Calu3 (cell line): ENCODE data around the gene SETBP1. TPM values are rescaled to one million over a fixed set of nuclear protein-coding genes. Genes with fewer than 3 reads are reported as not detected.

Experiments
- BruUV-seq: library from RNA; stranded (reverse); fragments of 400-500 nt; replicated peaks from 2 replicates; lab custom pipeline; 2021; lab: Mats Ljungman, UMichigan
- CTCF ChIA-PET: fragments of 300-600 bp; sonication (Branson Sonifier 250); formaldehyde crosslinking; loops from one replicate; lab custom pipeline; 2022; ENCODE audit warnings: antibody characterized with exemption; lab: Charles Lee
- DNase-seq: peaks from one replicate; pipeline ENCODE4 v3.0.0; 2022
- H3K27ac Mint-ChIP-seq: one replicate; pipeline ENCODE4 v1.8.0; 2022; ENCODE audit warnings: mixed read lengths; ENCODE audit not compliant: unreplicated experiment
- H3K27me3 Mint-ChIP-seq: one replicate; pipeline ENCODE4 v1.8.0; 2022; ENCODE audit warnings: mixed read lengths; ENCODE audit not compliant: unreplicated experiment
- H3K36me3 Mint-ChIP-seq: one replicate; pipeline ENCODE4 v1.8.0; 2022; ENCODE audit warnings: mild to moderate bottlenecking, moderate library complexity, mixed read lengths; ENCODE audit not compliant: insufficient read depth, unreplicated experiment
- H3K4me1 Mint-ChIP-seq: one replicate; pipeline ENCODE4 v1.8.0; 2022; ENCODE audit warnings: mild to moderate bottlenecking, low read depth, mixed read lengths; ENCODE audit not compliant: unreplicated experiment
- H3K4me3 Mint-ChIP-seq: one replicate; pipeline ENCODE4 v1.8.0; 2022; ENCODE audit warnings: mild to moderate bottlenecking, low read depth, moderate library complexity, mixed read lengths; ENCODE audit not compliant: unreplicated experiment
- H3K9me3 Mint-ChIP-seq: one replicate; pipeline ENCODE4 v1.8.0; 2022; ENCODE audit warnings: low read depth, mixed read lengths; ENCODE audit not compliant: unreplicated experiment
- intact Hi-C: fragments of 100-400 bp; cut with micrococcal nuclease; formaldehyde crosslinking; loops from one replicate; pipeline ENCODE4 v1.10.0; 2022; ENCODE audit not compliant: unreplicated experiment
- total RNA-seq: library from RNA; stranded (reverse); gene quantifications from 2 replicates; pipeline ENCODE4 v1.2.3, GENCODE V29; 2022
- TF ChIP-seq, protein P1 (sequence below): fragments of 200-600 bp; IDR thresholded peaks from one replicate; pipeline ENCODE4 v1.8.0; 2022; ENCODE audit warnings: antibody characterized with exemption; ENCODE audit not compliant: unreplicated experiment

Gene SETBP1
- total RNA-seq, 1 experiment from 2014 or later, result 6.0 TPM

GRCh38 chr18:44723411-44723810 is 42.7 kb downstream of the SETBP1 start:
- no peak overlapping the region for H3K4me3 Mint-ChIP-seq
- H3K27me3 Mint-ChIP-seq, result no peaks in the 10 kb centered on the region
- TF ChIP-seq, protein P1, sequence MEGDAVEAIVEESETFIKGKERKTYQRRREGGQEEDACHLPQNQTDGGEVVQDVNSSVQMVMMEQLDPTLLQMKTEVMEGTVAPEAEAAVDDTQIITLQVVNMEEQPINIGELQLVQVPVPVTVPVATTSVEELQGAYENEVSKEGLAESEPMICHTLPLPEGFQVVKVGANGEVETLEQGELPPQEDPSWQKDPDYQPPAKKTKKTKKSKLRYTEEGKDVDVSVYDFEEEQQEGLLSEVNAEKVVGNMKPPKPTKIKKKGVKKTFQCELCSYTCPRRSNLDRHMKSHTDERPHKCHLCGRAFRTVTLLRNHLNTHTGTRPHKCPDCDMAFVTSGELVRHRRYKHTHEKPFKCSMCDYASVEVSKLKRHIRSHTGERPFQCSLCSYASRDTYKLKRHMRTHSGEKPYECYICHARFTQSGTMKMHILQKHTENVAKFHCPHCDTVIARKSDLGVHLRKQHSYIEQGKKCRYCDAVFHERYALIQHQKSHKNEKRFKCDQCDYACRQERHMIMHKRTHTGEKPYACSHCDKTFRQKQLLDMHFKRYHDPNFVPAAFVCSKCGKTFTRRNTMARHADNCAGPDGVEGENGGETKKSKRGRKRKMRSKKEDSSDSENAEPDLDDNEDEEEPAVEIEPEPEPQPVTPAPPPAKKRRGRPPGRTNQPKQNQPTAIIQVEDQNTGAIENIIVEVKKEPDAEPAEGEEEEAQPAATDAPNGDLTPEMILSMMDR, result no peak
- no peaks in the 10 kb centered on the region for H3K9me3 Mint-ChIP-seq
- CTCF ChIA-PET, result interaction anchor here (0.6 kb wide), 1 partner anchor 767 kb away, joined by 3 read pairs; no protein-coding TSS in a partner anchor
- DNase-seq, result no peak
- H3K36me3 Mint-ChIP-seq, result no peaks in the 10 kb centered on the region
- no peaks in the 10 kb centered on the region for H3K4me1 Mint-ChIP-seq
- no TSS peak for BruUV-seq
- intact Hi-C loops, result no loop called here
- H3K27ac Mint-ChIP-seq, result no peak overlapping the region

GRCh38 chr18:44724105-44724778 is 43.6 kb downstream of the SETBP1 start:
- no peak overlapping the region for H3K27ac Mint-ChIP-seq

GRCh38 chr18:44725300-44726058 is 44.8 kb downstream of the SETBP1 start:
- Mint-ChIP-seq H3K4me1 (peaks cover 12% of the 10 kb centered on the region), H3K4me3 (no peak overlapping the region), H3K27ac (no peak overlapping the region), H3K36me3 (no peaks in the 10 kb centered on the region), H3K9me3 (no peaks in the 10 kb centered on the region), H3K27me3 (no peaks in the 10 kb centered on the region)
- intact Hi-C loops, result no loop called here
- CTCF ChIA-PET, result no interaction called here
- TF ChIP-seq, protein P1, result no peak
- no TSS peak for BruUV-seq
- peak; percentile 34 for DNase-seq

More at GRCh38 chr18:44724105-44724778, 43.6 kb downstream of the SETBP1 start:
- intact Hi-C loops, result no loop called here
- H3K4me1 Mint-ChIP-seq, result peaks cover 6% of the 10 kb centered on the region
- CTCF ChIA-PET, result no interaction called here
- no peaks in the 10 kb centered on the region for H3K9me3 Mint-ChIP-seq
- no peaks in the 10 kb centered on the region for H3K27me3 Mint-ChIP-seq
- TF ChIP-seq, protein P1, result no peak
- no TSS peak for BruUV-seq
- DNase-seq, result no peak
- no peak overlapping the region for H3K4me3 Mint-ChIP-seq
- H3K36me3 Mint-ChIP-seq, result no peaks in the 10 kb centered on the region

GRCh38 chr18:44726059-44726421 is 45.4 kb downstream of the SETBP1 start:
- TF ChIP-seq, protein P1, result no peak
- CTCF ChIA-PET, result no interaction called here
- DNase-seq, result no peak
- Mint-ChIP-seq H3K4me3 (no peak overlapping the region), H3K4me1 (peaks cover 12% of the 10 kb centered on the region), H3K9me3 (no peaks in the 10 kb centered on the region), H3K27me3 (no peaks in the 10 kb centered on the region), H3K27ac (no peak overlapping the region), H3K36me3 (no peaks in the 10 kb centered on the region)
- no TSS peak for BruUV-seq
- intact Hi-C loops, result no loop called here
